ENCODE data around the gene EFCAB6.

GRCh38 chr22:43743929-43744643, 68.0 kb downstream of the EFCAB6 start:
- TF ChIP-seq CTCF (IDR thresholded peaks at IDR 0.05; ENCODE audit: low read depth, low read length, missing input control): no peak
- TF ChIP-seq TAF1 (conservative IDR thresholded peaks at IDR 0.05): no peak
- TF ChIP-seq ATF3 (IDR thresholded peaks at IDR 0.05): no peak
